H1 (cell line): ENCODE data around the gene LRRFIP1. TPM values are rescaled to one million over a fixed set of nuclear protein-coding genes. Genes with fewer than 3 reads are reported as not detected.
A peak's percentile ranks its signal among the peaks of the same experiment; 100 is the strongest.

ENCODE experiments used
- CTCF ChIA-PET: fragments of 300-600 bp; sonication (Branson Sonifier 250); formaldehyde crosslinking; loops from one replicate; lab custom pipeline; 2021; ENCODE audit not compliant: partially characterized antibody; lab: Charles Lee
- POLR2A ChIA-PET: fragments of 300-600 bp; sonication (Branson Sonifier 250); formaldehyde crosslinking; loops from one replicate; lab custom pipeline; 2021; ENCODE audit warnings: inconsistent platforms; ENCODE audit not compliant: partially characterized antibody; lab: Charles Lee
- DNase-seq, 2 experiments: peaks; one replicate each; pipeline versions ENCODE4 v3.0.0 to v3.0.0-alpha.2; 2010 to 2022; ENCODE audit warnings: low spot score in 2 of 2, low read depth in 1 of 2, mixed read lengths in 1 of 2
- FAIRE-seq: peaks from 2 replicates; lab custom pipeline; 2011; peaks lifted over from hg19 to GRCh38; lab: Jason Lieb, UNC
- H2AFZ ChIP-seq: 2 replicates; pipeline ENCODE4 v1.8.1; 2012; ENCODE audit warnings: low read length, inconsistent platforms
- H2AK5ac ChIP-seq: 2 replicates; pipeline ENCODE4 v1.6.1; 2013; ENCODE audit warnings: low read depth, low read length
- H2BK120ac ChIP-seq: replicated peaks from 2 replicates; pipeline ENCODE3; 2013; ENCODE audit warnings: low read depth, low read length, inconsistent platforms
- H2BK12ac ChIP-seq: 2 replicates; pipeline ENCODE4 v1.6.1; 2013; ENCODE audit warnings: low read depth, low read length
- H2BK15ac ChIP-seq: 2 replicates; pipeline ENCODE4 v1.6.1; 2013; ENCODE audit warnings: low read length
- H2BK20ac ChIP-seq: 2 replicates; pipeline ENCODE4 v1.6.1; 2013; ENCODE audit warnings: low read length
- H2BK5ac ChIP-seq: 2 replicates; pipeline ENCODE4 v1.6.1; 2013; ENCODE audit warnings: low read depth, low read length
- H3K14ac ChIP-seq: 2 replicates; pipeline ENCODE4 v1.6.1; 2013; ENCODE audit warnings: inconsistent platforms; ENCODE audit not compliant: insufficient read length
- H3K18ac ChIP-seq: 2 replicates; pipeline ENCODE4 v1.6.1; 2013; ENCODE audit warnings: low read length; ENCODE audit errors: extremely low read depth
- H3K23ac ChIP-seq: 2 replicates; pipeline ENCODE4 v1.6.1; 2013; ENCODE audit warnings: inconsistent platforms; ENCODE audit not compliant: insufficient read length
- H3K23me2 ChIP-seq: 2 replicates; pipeline ENCODE4 v1.6.1; 2013; ENCODE audit warnings: low read depth, low read length
- H3K27ac ChIP-seq: 2 replicates; pipeline ENCODE4 v1.6.1; 2011; ENCODE audit warnings: low read depth, low read length, inconsistent platforms
- H3K27me3 ChIP-seq, 4 experiments: replicated peaks in 1 of 4; 1 replicate in 1 of 4; 2 replicates in 3 of 4; pipeline versions ENCODE4 v1.6.1 to v1.8.1; 2011 to 2013; ENCODE audit warnings: low read length in 3 of 4, mild to moderate bottlenecking in 3 of 4, inconsistent platforms in 2 of 4, mixed read lengths in 2 of 4, moderate library complexity in 1 of 4; ENCODE audit not compliant: control insufficient read depth in 3 of 4, insufficient read depth in 3 of 4; ENCODE audit errors: extremely low read depth in 1 of 4
- H3K36me3 ChIP-seq, 4 experiments: 2 replicates each; pipeline versions ENCODE4 v1.6.1 to v1.8.1; 2011 to 2013; ENCODE audit warnings: mild to moderate bottlenecking in 4 of 4, low read length in 3 of 4, moderate library complexity in 2 of 4, control low read depth in 1 of 4, inconsistent platforms in 1 of 4; ENCODE audit not compliant: insufficient read depth in 4 of 4, control insufficient read depth in 2 of 4
- H3K4ac ChIP-seq: replicated peaks from 2 replicates; pipeline ENCODE3; 2013; ENCODE audit warnings: low read length, low read depth, mixed read lengths, inconsistent platforms; ENCODE audit not compliant: insufficient read length
- H3K4me1 ChIP-seq, 4 experiments: replicated peaks in 1 of 4; 1 replicate in 1 of 4; 2 replicates in 3 of 4; pipeline versions ENCODE4 v1.6.1 to v1.8.1; 2011 to 2013; ENCODE audit warnings: low read length in 3 of 4, inconsistent platforms in 2 of 4, mixed read lengths in 1 of 4; ENCODE audit not compliant: insufficient read depth in 4 of 4, control insufficient read depth in 3 of 4
- H3K4me2 ChIP-seq, 2 experiments: 2 replicates each; pipeline versions ENCODE4 v1.6.1 to v1.8.1; 2011 to 2013; ENCODE audit warnings: low read depth in 2 of 2, low read length in 2 of 2, control low read depth in 1 of 2, inconsistent platforms in 1 of 2, mild to moderate bottlenecking in 1 of 2; ENCODE audit not compliant: insufficient read depth in 1 of 2
- H3K4me3 ChIP-seq, 4 experiments: fragments of 200-600, 300-600 bp in 1 of 4; sonication (generic), shearing (Covaris generic), sonication (Bioruptor Twin) in 1 of 4; 2 replicates each; pipeline versions ENCODE4 v1.5.1 to v1.8.1; 2011 to 2016; ENCODE audit warnings: low read length in 4 of 4, low read depth in 3 of 4, control low read depth in 2 of 4, inconsistent platforms in 2 of 4, mild to moderate bottlenecking in 2 of 4, mixed read lengths in 1 of 4, moderate library complexity in 1 of 4; ENCODE audit not compliant: insufficient read depth in 2 of 4; ENCODE audit errors: extremely low read depth in 1 of 4
- H3K56ac ChIP-seq: replicated peaks from 2 replicates; pipeline ENCODE3; 2013; ENCODE audit warnings: low read depth, mild to moderate bottlenecking, mixed read lengths, low read length, inconsistent platforms; ENCODE audit not compliant: insufficient read length
- H3K79me1 ChIP-seq: 2 replicates; pipeline ENCODE4 v1.6.1; 2013; ENCODE audit warnings: low read depth, low read length, control low read depth
- H3K79me2 ChIP-seq, 2 experiments: 2 replicates each; pipeline versions ENCODE4 v1.6.1 to v1.8.1; 2012 to 2013; ENCODE audit warnings: low read length in 2 of 2, mild to moderate bottlenecking in 2 of 2, inconsistent platforms in 1 of 2; ENCODE audit not compliant: insufficient read depth in 2 of 2, control insufficient read depth in 1 of 2
- H3K9ac ChIP-seq, 4 experiments: replicated peaks in 1 of 4; 1 replicate in 1 of 4; 2 replicates in 3 of 4; pipeline versions ENCODE4 v1.6.1 to v1.8.1; 2011 to 2013; ENCODE audit warnings: low read depth in 3 of 4, low read length in 3 of 4, control low read depth in 2 of 4, mild to moderate bottlenecking in 2 of 4, moderate library complexity in 2 of 4, inconsistent platforms in 1 of 4; ENCODE audit errors: extremely low read depth in 1 of 4
- H3K9me3 ChIP-seq, 2 experiments: 2 replicates each; pipeline versions ENCODE4 v1.6.1 to v1.8.1; 2012 to 2013; ENCODE audit warnings: mild to moderate bottlenecking in 2 of 2, moderate library complexity in 2 of 2, control low read depth in 1 of 2, inconsistent platforms in 1 of 2, low read depth in 1 of 2, low read length in 1 of 2, mixed read lengths in 1 of 2; ENCODE audit not compliant: insufficient read depth in 2 of 2
- H4K20me1 ChIP-seq, 2 experiments: replicated peaks in 1 of 2; 2 replicates each; pipeline versions ENCODE3 to v1.8.1; 2011 to 2013; ENCODE audit warnings: inconsistent platforms in 2 of 2, low read length in 2 of 2, mild to moderate bottlenecking in 1 of 2; ENCODE audit not compliant: insufficient read depth in 2 of 2, control insufficient read depth in 1 of 2
- H4K5ac ChIP-seq: 2 replicates; pipeline ENCODE4 v1.6.1; 2013; ENCODE audit warnings: low read length, low read depth, mixed read lengths, inconsistent platforms; ENCODE audit not compliant: insufficient read length
- H4K8ac ChIP-seq: 2 replicates; pipeline ENCODE4 v1.8.0; 2013; ENCODE audit warnings: mild to moderate bottlenecking, moderate library complexity, low read length, inconsistent platforms; ENCODE audit not compliant: insufficient read depth; ENCODE audit errors: extremely low read depth
- H4K91ac ChIP-seq: replicated peaks from 2 replicates; pipeline ENCODE3; 2013; ENCODE audit warnings: low read length, mixed read lengths, inconsistent platforms; ENCODE audit not compliant: insufficient read length
- E2F6 ChIP-seq: IDR thresholded peaks from 2 replicates; pipeline ENCODE4 v1.6.1; 2012; ENCODE audit warnings: inconsistent platforms
- YY1 ChIP-seq: IDR thresholded peaks from 2 replicates; pipeline ENCODE4 v1.6.1; 2011; ENCODE audit warnings: low read depth, mild to moderate bottlenecking, low read length
- WGBS, 2 experiments: shearing (Covaris generic) in 1 of 2; methylation state at CpG; one replicate each; pipeline versions ENCODE4 v1.1.6 to v1.1.7; 2013 to 2015; ENCODE audit warnings: low lambda C conversion rate in 2 of 2, mixed read lengths in 2 of 2, inconsistent platforms in 1 of 2, low coverage in 1 of 2, missing lambda C conversion rate in 1 of 2; ENCODE audit not compliant: insufficient replicate concordance in 2 of 2, insufficient coverage in 1 of 2, insufficient read length in 1 of 2; ENCODE audit errors: extremely low coverage in 1 of 2, missing lambda C conversion rate in 1 of 2; 5-methylcytosine and 5-hydroxymethylcytosine counted together
- polyA plus RNA-seq, 7 experiments: library from polyadenylated mRNA; depleted of rRNA in 3 of 7; stranded (reverse) in 5 of 7; unstranded in 2 of 7; fragments of >200 nt in 5 of 7; fragments of 200-250 nt in 2 of 7; gene quantifications; 1 replicate in 5 of 7; 2 replicates in 1 of 7; 4 replicates in 1 of 7; pipeline versions ENCODE4 v1.2.1 to v1.2.3, GENCODE V29; 2011 to 2013; ENCODE audit warnings: missing spikeins in 2 of 7, mixed read lengths in 2 of 7
- total RNA-seq: library from RNA; stranded (reverse); fragmentation: NEBNext Ultra II Directional; extraction: Animal tissue kit (Norgen Biotek cat#: 25700); gene quantifications from 2 replicates; pipeline ENCODE4 v1.2.1, GENCODE V29; 2021

LRRFIP1 gene
- total and polyA plus RNA-seq, 2 of the 8 experiments (the other 6 are each of a cell fraction or from before 2014, with no cell fraction given) = 12.1 to 75.8 TPM

- H3K18ac ChIP-seq = no peak overlapping the region
- no peak overlapping the region for H3K4me2 ChIP-seq
- no peak overlapping the region for H3K56ac ChIP-seq
- 0 out of 2 replicates have a peak overlapping the region, but pooled peaks have one; percentile 20 for H2BK5ac ChIP-seq
- FAIRE-seq = no peak
- DNase-seq = no peak
- H3K4ac ChIP-seq = no peak overlapping the region
- no peak overlapping the region for H2AFZ ChIP-seq
- H3K27ac ChIP-seq = no peak overlapping the region
- H3K79me2 ChIP-seq = no peaks in the 10 kb centered on the region; a peak in 2 of 4 replicates
- no peak overlapping the region for H2BK15ac ChIP-seq
- H3K27me3 ChIP-seq = no peaks in the 10 kb centered on the region
- H4K5ac ChIP-seq = no peak overlapping the region
- H4K20me1 ChIP-seq = peaks cover 3% of the 10 kb centered on the region in 2 experiments
- no peak overlapping the region for H3K9ac ChIP-seq
- H3K4me3 ChIP-seq = no peak overlapping the region
- no peak overlapping the region for H2BK120ac ChIP-seq
- TF ChIP-seq E2F6 (no peak), YY1 (no peak)
- no peak overlapping the region for H2BK12ac ChIP-seq
- ChIA-PET POLR2A (interaction anchor here (1.2 kb wide), 1 partner anchor 13 kb away, joined by 4 read pairs; the partner anchor contains the start of gene LRRFIP1), CTCF (interaction anchor here (1.1 to 4.3 kb wide), 3 partner anchors 23 to 68 kb away, joined by 3 to 16 read pairs (median 4); no protein-coding TSS in a partner anchor)
- H3K79me1 ChIP-seq = peaks cover 3% of the 10 kb centered on the region
- no peak overlapping the region for H3K14ac ChIP-seq
- no peak overlapping the region for H2BK20ac ChIP-seq
- H2AK5ac ChIP-seq = no peak overlapping the region
- H3K23me2 ChIP-seq = no peaks in the 10 kb centered on the region
- H3K9me3 ChIP-seq = peaks cover 2 to 7% of the 10 kb centered on the region in 2 experiments; a peak in 2 of 4 replicates
- WGBS, 2 experiments = 83% methylated on average over 6 of the region's 6 CpGs; no CpG with 5 or more reads in 1 of the 2 experiments
- no peak overlapping the region for H4K91ac ChIP-seq
- no peaks in the 10 kb centered on the region; a peak in 2 of 8 replicates for H3K36me3 ChIP-seq
- no peak overlapping the region for H3K23ac ChIP-seq
- H3K4me1 ChIP-seq = no peaks in the 10 kb centered on the region
- H4K8ac ChIP-seq = no peak overlapping the region
These were observed 12.4 kb downstream of the LRRFIP1 start for GRCh38 chr2:237639836-237640220.
